HUES64 (cell line): Measurements from ENCODE around the gene DRC7.
"Not testable (repeated sequence)": the region's sequence is repeated elsewhere in the genome, so short reads cannot be mapped to it uniquely, and the experiment has no call there.

Experiments
- H3K27ac ChIP-seq: 2 replicates; pipeline ENCODE4 v1.7.0; 2013; ENCODE audit warnings: low read depth, low read length, inconsistent platforms
- H3K27me3 ChIP-seq: 2 replicates; pipeline ENCODE4 v1.6.1; 2013; ENCODE audit warnings: mild to moderate bottlenecking, low read length; ENCODE audit not compliant: insufficient read depth
- H3K36me3 ChIP-seq: 2 replicates; pipeline ENCODE4 v1.6.1; 2013; ENCODE audit warnings: mild to moderate bottlenecking, low read length; ENCODE audit not compliant: insufficient read depth
- H3K4me1 ChIP-seq: 2 replicates; pipeline ENCODE4 v1.6.1; 2013; ENCODE audit warnings: mild to moderate bottlenecking, low read length, moderate library complexity; ENCODE audit not compliant: insufficient read depth
- H3K4me3 ChIP-seq: 2 replicates; pipeline ENCODE4 v1.5.1; 2013; ENCODE audit warnings: mild to moderate bottlenecking, low read length, moderate library complexity
- H3K9ac ChIP-seq: 2 replicates; pipeline ENCODE4 v1.6.1; 2013; ENCODE audit warnings: mild to moderate bottlenecking, low read depth, low read length
- H3K9me3 ChIP-seq: 2 replicates; pipeline ENCODE4 v1.6.1; 2013; ENCODE audit warnings: low read depth, low read length; ENCODE audit not compliant: insufficient read depth
- WGBS: fragments of 150-250, 120-280 bp; methylation state at CpG from one replicate; pipeline ENCODE4 v1.1.7; 2013; ENCODE audit warnings: missing lambda C conversion rate; 5-methylcytosine and 5-hydroxymethylcytosine counted together

The DRC7 gene

DNA sequence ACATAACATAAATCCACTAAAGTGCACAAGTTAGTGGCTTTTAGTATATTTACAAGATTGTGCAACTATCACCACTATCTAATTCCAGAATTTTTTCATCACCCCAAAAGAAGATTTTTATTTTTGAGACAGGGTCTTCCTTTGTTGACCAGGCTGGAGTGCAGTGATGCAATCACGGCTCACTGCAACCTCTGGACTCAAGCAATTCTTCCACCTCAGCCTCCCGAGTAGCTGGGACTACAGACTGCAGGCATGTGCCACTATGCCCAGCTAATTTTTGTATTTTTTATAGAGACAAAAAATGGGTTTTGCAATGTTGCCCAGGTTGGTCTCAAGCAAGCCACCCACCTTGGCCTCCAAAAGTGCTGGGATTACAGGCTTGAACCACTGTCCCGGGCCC is 15.1 kb downstream of the DRC7 start:
- Histone ChIP-seq H3K9me3 (no peaks in the 10 kb centered on the region), H3K4me3 (no peak overlapping the region), H3K4me1 (no peaks in the 10 kb centered on the region), H3K27ac (no peak overlapping the region), H3K9ac (no peak overlapping the region), H3K27me3 (no peaks in the 10 kb centered on the region; the same call in 1 of the 2 replicates), H3K36me3 (no peaks in the 10 kb centered on the region)
- WGBS, result 96% methylated on average over 3 of the region's 3 CpGs

DNA sequence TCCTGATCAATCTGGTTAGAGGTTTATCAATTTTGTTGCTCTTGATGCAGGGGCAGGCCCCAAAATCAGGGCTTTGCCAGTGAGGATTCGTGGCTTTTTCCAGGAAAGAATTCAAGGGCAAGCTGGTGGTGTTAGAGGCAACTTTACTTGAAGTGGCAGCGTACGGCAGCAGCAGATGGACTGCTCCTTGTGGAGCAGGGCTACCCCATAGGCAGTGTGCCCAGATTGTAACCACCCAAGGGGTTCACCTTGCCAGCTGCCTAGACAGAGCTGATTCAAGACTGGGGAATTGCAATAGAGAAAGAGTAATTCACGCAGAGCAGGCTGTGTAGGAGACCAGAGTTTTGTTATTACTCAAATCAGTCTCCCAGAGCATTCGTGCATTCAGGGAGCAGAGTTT is 16.7 kb downstream of the DRC7 start:
- Histone ChIP-seq H3K9me3 (no peaks in the 10 kb centered on the region), H3K36me3 (no peaks in the 10 kb centered on the region), H3K4me1 (no peaks in the 10 kb centered on the region), H3K9ac (no peak overlapping the region), H3K27ac (no peak overlapping the region), H3K4me3 (no peak overlapping the region), H3K27me3 (no peaks in the 10 kb centered on the region)
- 90% methylated on average over 5 of the region's 5 CpGs for WGBS

DNA sequence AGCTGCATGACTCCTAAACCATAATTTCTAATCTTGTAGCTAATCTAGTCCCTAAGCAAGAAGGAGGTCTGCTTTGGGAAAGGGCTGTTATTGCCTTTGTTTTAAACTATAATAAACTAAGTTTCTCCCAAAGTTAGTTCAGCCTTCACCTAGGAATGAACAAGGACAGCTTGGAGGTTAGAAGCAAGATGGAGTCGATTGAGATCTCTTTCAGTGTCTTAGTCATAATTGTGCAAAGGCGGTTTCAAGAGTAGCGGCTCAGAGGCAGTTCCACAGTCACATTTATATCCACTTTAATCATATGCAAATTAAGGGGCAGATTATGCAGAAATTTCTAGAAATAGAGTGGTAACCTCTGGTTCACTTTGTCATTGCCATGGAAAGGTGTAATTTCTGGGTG is 17.4 kb downstream of the DRC7 start:
- H3K9ac ChIP-seq, result no peak overlapping the region
- no peaks in the 10 kb centered on the region for H3K9me3 ChIP-seq
- WGBS, result 92% methylated on average over 3 of the region's 3 CpGs
- no peak overlapping the region for H3K4me3 ChIP-seq
- H3K36me3 ChIP-seq, result no peaks in the 10 kb centered on the region
- no peaks in the 10 kb centered on the region for H3K27me3 ChIP-seq
- H3K4me1 ChIP-seq, result no peaks in the 10 kb centered on the region
- no peak overlapping the region for H3K27ac ChIP-seq

DNA sequence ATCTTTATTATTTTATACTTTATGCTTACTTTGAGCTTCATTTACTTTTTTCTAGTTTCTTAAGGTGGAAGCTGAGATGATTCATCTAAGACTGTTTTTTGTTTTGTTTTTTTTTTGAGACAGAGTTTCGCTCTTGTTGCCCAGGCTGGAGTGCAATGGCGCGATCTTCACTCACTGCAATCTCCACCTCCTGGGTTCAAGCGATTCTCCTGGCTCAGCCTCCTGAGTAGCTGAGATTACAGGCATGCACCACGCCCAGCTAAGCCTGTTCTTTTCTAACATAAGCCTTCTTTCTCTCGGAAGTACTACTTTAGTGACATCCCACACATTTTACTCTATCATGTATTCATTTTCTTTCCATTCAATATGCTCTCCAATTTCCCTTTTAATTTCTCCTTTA is 18.0 kb downstream of the DRC7 start:
- not testable (repeated sequence) for H3K27me3 ChIP-seq, H3K27ac ChIP-seq

DNA sequence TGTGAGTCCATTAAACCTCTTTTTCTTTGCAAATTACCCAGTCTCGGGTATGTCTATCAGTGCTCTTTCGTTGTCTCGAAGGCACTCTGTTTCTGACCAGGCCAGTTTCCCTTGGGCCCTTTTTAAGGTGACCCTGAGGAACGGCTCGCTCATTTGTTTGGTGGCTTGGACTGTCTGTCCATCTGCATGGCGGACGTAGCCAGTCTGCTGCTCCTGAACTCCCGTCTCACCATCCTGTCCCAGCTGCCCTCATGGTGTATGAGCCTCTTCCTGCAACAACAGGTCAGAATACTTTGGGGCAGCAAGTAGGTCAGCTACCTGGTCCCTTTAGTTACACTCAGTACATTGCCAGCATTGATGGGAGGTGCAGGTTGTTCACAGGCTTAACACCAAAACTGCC is 19.0 kb downstream of the DRC7 start:
- no peak overlapping the region for H3K27ac ChIP-seq
- H3K36me3 ChIP-seq, result no peaks in the 10 kb centered on the region
- H3K27me3 ChIP-seq, result no peaks in the 10 kb centered on the region
- WGBS, result 91% methylated on average over 8 of the region's 8 CpGs
- H3K4me3 ChIP-seq, result no peak overlapping the region
- H3K9ac ChIP-seq, result no peak overlapping the region
- H3K9me3 ChIP-seq, result no peaks in the 10 kb centered on the region
- H3K4me1 ChIP-seq, result no peaks in the 10 kb centered on the region

More for the DNA sequence above, 18.0 kb downstream of the DRC7 start:
- H3K9me3 ChIP-seq, H3K4me3 ChIP-seq, H3K4me1 ChIP-seq, H3K9ac ChIP-seq, H3K36me3 ChIP-seq: not testable (repeated sequence)
- WGBS, result 85% methylated on average over 6 of the region's 6 CpGs

DNA sequence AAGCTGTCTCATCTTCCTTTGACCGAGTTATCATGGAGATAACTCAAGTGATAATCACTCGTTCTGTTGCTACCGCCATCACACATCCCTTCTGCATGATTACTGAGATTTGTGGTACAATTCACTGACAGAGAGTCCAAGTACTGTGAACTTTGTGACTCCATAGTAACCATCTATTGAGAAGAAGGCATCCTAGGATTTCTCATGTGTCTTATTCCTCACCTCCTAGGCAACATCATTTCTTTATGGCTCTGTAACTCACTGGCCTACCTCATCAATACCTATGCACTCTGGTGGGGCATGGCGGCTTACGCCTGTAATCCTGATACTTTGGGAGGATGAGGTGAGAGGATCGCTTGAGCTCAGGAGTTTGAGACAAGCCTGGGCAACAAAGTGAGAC is 19.4 kb downstream of the DRC7 start:
- Histone ChIP-seq H3K4me3 (no peak overlapping the region), H3K36me3 (no peaks in the 10 kb centered on the region), H3K9ac (no peak overlapping the region), H3K4me1 (no peaks in the 10 kb centered on the region), H3K27ac (no peak overlapping the region), H3K9me3 (no peaks in the 10 kb centered on the region), H3K27me3 (no peaks in the 10 kb centered on the region)
- WGBS, result 97% methylated on average over 6 of the region's 6 CpGs

DNA sequence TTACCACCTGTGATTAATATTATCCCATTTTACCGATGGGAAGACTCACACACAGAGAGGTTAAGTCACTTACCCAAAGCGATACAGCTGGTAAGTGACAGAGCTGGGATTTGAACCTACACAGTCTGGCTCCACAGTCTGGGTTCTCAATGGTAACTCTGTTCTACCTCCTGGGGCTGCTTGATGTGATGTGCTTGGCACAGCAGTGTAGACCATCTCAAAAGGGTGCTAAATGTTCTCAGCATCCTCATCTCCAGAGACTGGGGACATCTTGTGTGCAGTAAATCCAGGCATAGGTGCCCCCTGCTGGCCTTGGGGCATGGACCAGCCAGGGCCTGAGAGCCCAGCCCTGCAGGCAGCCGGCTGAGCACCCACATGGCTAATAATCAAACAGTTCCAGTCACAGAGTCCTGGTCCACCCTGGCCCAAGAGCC is 25.6 kb downstream of the DRC7 start:
- Histone ChIP-seq H3K4me1 (no peaks in the 10 kb centered on the region), H3K27me3 (no peaks in the 10 kb centered on the region), H3K9me3 (no peaks in the 10 kb centered on the region), H3K4me3 (no peak overlapping the region), H3K9ac (no peak overlapping the region), H3K27ac (no peak overlapping the region), H3K36me3 (no peaks in the 10 kb centered on the region)
- 85% methylated on average over 3 of the region's 3 CpGs for WGBS

DNA sequence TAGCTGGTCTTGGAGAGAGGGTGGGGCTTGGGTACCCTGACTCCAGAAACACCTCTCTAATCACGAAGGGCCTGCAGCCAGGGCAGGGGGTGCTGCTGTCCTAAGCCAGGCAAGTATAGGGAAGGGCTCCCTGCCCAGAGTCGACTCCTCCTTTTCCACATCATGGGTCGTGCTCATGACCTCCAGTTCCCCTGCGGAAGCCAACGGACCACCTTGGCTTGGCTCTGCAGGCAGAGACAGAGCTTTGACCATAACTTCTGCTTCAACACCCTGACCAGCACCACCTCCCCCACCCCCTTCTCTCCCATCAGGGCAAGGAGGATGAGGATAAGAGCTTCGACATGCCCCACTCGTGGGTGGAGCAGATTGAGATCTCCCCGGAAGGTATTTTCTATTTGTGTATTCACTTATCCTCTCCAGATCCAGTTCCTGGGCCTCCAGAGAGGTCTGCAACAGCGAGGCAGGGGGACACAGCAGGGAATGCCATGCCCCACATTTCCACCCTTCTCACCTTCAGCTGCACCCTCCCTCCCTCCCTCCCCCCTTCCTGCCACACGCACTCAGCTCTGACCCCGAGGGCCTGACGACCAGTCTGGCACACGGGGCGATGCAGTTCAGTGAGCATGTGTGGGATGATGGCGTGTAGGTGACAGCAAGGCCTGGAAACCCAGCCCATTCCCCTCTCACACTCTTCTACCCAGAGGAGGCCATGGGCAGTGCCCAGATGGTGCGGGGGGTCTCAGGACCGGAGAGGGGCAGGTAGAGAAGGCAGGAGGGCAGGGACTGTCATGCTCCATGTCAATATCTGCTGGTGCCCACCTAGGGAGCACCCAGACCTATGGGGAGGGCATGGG is 27.0 kb downstream of the DRC7 start:
- WGBS, result 80% methylated on average over 14 of the region's 17 CpGs

DNA sequence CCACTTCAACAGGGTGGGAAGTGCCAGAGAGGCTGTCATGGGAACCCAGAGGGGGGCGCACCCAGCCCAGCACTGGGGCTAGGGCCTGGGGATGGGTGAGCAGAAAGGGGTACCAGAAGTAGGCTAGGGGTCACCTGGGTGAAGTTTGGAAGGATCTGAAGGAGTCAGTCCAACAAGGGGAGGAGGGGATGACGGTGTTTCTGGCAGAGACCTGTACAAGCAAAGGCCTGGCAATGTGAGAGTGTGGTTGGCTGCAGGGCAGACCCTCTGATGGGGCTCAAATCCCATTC is 27.5 kb downstream of the DRC7 start:
- Histone ChIP-seq H3K4me3 (no peak overlapping the region), H3K9ac (no peak overlapping the region), H3K27me3 (no peaks in the 10 kb centered on the region), H3K4me1 (no peaks in the 10 kb centered on the region), H3K27ac (no peak overlapping the region), H3K36me3 (no peaks in the 10 kb centered on the region), H3K9me3 (no peaks in the 10 kb centered on the region)
- WGBS, result 93% methylated on average over 2 of the region's 2 CpGs

More for the DNA sequence above, 27.0 kb downstream of the DRC7 start:
- Histone ChIP-seq H3K36me3 (no peaks in the 10 kb centered on the region), H3K9ac (no peak overlapping the region), H3K4me1 (no peaks in the 10 kb centered on the region), H3K4me3 (no peak overlapping the region), H3K9me3 (no peaks in the 10 kb centered on the region), H3K27ac (no peak overlapping the region), H3K27me3 (no peaks in the 10 kb centered on the region)

DNA sequence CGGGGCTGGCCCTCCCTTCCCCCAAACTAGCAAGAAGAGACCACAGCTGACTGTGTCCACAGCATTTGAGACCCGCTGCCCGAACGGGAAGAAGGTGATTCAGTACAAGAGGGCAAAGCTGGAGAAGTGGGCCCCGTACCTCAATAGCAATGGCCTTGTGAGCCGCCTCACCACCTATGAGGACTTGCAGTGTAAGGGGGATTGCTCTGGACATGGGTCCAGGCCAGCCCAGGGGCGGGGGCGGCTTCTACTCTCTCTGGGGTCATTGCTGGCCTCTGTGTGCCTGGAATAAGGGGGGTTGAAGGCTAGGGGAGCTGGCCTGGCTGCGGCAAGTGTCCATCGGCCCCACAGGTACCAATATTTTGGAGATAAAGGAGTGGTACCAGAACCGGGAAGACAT is 28.0 kb downstream of the DRC7 start:
- H3K27me3 ChIP-seq, result no peaks in the 10 kb centered on the region
- no peak overlapping the region for H3K9ac ChIP-seq
- no peak overlapping the region for H3K27ac ChIP-seq
- no peaks in the 10 kb centered on the region for H3K9me3 ChIP-seq
- no peaks in the 10 kb centered on the region for H3K4me1 ChIP-seq
- H3K4me3 ChIP-seq, result no peak overlapping the region
- H3K36me3 ChIP-seq, result no peaks in the 10 kb centered on the region
- WGBS, result 88% methylated on average over 11 of the region's 11 CpGs

DNA sequence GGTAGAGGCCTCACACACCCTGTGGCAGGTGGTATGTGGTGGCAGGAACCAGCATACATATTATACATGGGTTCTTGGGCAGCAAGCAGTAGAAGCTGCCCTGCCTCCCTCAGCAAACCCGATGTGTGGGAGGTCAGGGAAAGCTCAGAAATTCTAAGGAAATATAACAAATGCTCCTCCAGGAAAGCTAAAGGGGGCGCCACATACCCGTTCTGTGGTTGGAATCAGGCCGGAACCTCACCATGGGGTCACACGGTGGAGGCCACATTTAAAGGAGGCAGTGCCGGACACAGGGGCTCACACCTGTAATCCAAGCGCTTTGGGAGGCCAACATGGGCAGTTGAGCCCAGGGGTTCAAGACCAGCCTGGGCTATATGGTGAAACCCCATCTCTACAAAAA is 28.6 kb downstream of the DRC7 start:
- 65% methylated on average over 7 of the region's 7 CpGs for WGBS
- Histone ChIP-seq H3K36me3 (no peaks in the 10 kb centered on the region), H3K4me1 (no peaks in the 10 kb centered on the region), H3K9me3 (no peaks in the 10 kb centered on the region), H3K27ac (no peak overlapping the region), H3K4me3 (no peak overlapping the region), H3K9ac (no peak overlapping the region), H3K27me3 (no peaks in the 10 kb centered on the region)

DNA sequence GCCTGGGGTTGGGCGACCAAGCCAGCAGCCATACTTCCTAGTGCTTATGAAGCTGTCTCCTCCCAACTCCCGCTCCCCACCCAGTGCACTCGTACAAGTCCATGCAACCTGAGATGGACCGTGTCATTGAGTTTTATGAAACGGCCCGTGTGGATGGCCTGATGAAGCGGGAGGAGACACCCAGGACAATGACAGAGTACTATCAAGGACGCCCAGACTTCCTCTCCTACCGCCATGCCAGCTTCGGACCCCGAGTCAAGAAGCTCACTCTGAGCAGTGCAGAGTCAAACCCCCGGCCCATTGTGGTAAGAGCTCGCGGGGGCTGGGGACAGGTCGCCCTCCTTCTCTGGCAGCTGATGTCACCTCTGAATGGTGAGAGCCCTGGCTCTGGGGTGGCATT is 29.9 kb downstream of the DRC7 start:
- Histone ChIP-seq H3K36me3 (no peaks in the 10 kb centered on the region), H3K4me3 (no peak overlapping the region), H3K27ac (no peak overlapping the region), H3K9ac (no peak overlapping the region), H3K9me3 (no peaks in the 10 kb centered on the region), H3K27me3 (no peaks in the 10 kb centered on the region), H3K4me1 (no peaks in the 10 kb centered on the region)
- WGBS, result 93% methylated on average over 15 of the region's 15 CpGs
